HG03342 (cell line): ENCODE results near the gene ADAMTS14.
"Not testable (repeated sequence)": the region's sequence is repeated elsewhere in the genome, so short reads cannot be mapped to it uniquely, and the experiment has no call there.

ENCODE experiments used
- ATAC-seq: cut with Tn5 transposase; IDR thresholded peaks from one replicate; pipeline ENCODE4 v1.9.1; 2021; ENCODE audit warnings: mild to moderate bottlenecking, moderate library complexity; ENCODE audit not compliant: unreplicated experiment

The ADAMTS14 gene

GRCh38 chr10:70749756-70750155, 77.5 kb downstream of the ADAMTS14 start:
- ATAC-seq: no peak

GRCh38 chr10:70750156-70750703, 77.9 kb downstream of the ADAMTS14 start:
- ATAC-seq: no peak

- no peak for ATAC-seq
These were observed 79.0 kb downstream of the ADAMTS14 start for GRCh38 chr10:70751356-70751755.

DNA sequence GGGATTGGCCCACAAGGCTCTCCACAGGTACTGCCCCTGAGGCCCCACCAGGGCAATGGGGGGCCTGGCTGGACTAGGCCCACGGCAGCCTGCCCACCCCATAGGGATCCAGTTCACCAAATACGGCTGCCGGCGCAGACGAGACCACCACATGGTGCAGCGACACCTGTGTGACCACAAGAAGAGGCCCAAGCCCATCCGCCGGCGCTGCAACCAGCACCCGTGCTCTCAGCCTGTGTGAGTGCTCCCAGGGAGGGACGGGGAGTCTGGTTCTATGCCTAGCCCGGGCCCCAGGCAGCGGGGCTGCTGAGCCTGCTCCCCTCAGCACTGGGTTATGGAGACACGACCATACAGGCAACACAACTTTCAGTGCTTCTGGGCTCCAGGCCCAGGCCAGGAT, 79.7 kb downstream of the ADAMTS14 start:
- ATAC-seq: no peak

GRCh38 chr10:70752571-70752970, 80.3 kb downstream of the ADAMTS14 start:
- no peak for ATAC-seq

- ATAC-seq: no peak
These were observed 80.8 kb downstream of the ADAMTS14 start for GRCh38 chr10:70753026-70753663.

DNA sequence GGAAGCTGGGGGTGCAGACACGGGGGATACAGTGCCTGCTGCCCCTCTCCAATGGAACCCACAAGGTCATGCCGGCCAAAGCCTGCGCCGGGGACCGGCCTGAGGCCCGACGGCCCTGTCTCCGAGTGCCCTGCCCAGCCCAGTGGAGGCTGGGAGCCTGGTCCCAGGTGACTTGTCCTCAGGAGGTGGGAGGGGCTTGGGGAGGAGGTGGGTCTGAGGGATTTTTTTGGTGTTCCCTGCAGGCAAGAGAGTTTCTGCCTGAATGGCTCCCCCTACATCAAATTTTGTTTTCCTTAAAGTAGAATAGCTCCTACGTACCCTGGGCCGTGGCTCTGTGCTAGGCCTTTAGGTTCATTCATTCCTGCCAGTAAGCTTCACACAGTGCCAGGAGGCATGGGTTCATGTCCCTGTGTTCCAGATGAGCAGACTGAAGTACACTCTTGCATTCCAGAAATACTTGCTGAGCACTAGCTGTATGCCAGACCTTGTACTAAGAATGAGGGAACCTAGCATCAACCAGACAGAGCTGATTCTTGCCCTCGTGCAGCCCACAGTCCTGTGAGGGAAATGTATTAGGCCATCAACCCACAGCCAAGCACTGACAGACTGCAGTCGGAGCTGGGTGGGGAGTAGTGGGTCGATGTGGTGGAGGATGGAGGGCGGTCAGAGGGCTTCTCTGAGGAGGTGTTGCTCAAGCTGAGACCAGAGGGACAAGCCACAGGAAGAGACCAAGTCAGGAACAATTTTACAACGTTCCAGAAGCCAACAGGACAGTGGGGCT, 81.7 kb downstream of the ADAMTS14 start:
- no peak for ATAC-seq

DNA sequence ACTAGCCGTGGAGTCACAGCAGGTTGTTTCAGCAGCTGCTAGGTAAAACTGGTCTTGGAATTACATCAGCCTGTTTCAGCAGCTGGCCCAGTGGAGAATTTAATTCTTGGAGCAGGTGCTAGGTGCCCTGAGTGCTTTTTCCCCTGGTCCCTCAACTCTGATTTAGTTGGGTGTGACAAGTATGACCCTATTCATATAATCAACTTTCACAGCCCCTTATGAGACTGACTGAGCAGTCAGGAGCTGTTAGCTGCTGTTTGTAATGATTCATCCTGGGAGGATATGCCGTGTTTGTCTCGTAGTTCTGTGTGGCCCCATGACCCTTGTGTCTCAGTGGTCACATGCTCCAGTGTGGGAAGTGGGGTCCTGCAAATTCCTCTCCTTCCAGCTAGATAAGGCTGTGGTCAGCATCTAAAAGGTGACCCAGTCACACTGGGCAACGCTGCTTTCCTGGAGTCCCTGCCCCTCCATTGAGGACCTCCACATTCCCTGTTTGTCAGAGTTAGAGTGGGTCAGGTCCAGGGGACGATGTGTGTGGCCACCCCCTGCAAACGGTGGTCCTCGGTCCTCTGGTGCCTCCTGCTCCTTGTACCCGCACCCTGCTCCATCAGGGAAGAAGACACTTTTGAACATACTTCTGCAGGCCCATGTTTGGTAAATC, 84.5 kb downstream of the ADAMTS14 start:
- ATAC-seq: no peak

- ATAC-seq: no peak
These were observed 85.5 kb downstream of the ADAMTS14 start for GRCh38 chr10:70757856-70758255.

DNA sequence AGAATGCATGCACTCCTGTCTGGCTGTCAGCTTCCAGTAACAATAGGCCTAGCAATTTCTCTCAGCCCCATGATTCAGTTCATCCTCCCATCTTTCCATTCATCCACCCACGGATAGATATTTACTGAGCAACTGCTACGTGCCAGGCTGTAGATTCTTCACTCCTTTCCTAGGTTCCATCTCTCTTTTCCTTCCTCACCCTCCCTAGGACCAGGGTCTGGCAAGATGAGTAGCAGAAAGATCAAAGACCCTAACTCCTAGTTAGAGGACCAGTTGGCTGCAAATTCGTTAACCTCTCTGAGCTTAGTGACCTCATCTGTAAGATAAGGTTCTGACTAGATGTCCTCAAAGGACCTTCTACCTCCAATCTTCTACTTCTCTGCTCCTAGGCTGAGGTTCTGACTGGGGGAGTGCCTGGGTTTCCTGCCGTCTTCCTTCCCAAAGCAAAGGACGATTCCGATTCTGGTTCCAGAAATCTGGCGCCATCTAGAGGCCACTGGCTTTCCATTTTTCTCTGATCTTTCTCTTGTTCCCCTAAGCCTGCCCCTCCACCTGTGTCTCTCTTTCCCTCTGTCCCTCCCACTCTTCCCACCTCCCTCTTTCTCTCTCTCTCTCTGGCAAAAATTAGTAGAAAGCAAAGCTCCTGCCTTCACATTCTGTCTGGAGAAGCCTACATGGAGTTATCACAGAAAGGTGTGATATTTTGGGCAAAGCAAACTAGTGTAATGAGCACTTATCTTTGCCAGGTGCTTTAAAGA, 86.6 kb downstream of the ADAMTS14 start:
- ATAC-seq: no peak

DNA sequence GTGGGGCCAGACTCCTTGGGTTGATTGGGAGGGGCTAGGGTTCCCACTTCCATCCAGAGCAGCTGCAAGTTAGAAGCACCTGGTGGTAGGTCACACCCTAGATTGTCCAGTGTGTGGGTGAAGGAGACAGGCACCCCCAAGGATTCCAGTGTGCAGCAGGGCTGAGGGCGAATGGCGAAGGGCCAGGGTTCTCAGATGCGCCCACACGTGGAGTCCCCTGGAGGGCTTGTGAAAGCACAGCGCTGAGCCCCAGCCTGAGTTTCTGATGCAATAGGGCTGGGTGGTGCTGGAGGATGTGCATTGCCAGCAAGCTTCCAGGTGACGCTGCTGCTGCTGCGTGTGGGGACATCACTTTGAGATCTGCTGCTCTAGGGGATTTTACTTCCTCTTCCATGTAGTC, 87.5 kb downstream of the ADAMTS14 start:
- ATAC-seq: no peak

- ATAC-seq: no peak
These were observed 88.0 kb downstream of the ADAMTS14 start for GRCh38 chr10:70760271-70760787.

DNA sequence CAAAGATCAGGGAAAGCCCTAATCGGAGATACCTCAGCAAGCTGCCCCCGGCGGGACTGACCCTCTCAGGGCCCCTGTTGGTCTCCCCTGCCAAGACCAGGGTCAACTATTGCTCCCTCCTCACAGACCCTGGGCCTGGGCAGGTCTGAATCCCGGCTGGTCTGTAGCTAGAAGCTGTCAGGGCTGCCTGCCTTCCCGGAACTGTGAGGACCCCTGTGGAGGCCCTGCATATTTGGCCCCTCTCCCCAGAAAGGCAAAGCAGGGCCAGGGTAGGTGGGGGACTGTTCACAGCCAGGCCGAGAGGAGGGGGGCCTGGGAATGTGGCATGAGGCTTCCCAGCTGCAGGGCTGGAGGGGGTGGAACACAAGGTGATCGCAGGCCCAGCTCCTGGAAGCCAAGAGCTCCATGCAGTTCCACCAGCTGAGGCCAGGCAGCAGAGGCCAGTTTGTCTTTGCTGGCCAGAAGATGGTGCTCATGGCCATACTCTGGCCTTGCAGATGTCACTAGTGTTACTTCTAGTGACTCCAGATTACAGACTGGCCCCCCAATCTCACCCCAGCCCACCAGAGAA, 88.8 kb downstream of the ADAMTS14 start:
- ATAC-seq: no peak

GRCh38 chr10:70761727-70762350, 89.5 kb downstream of the ADAMTS14 start:
- ATAC-seq: no peak

GRCh38 chr10:70762441-70763175, 90.3 kb downstream of the ADAMTS14 start:
- no peak for ATAC-seq

DNA sequence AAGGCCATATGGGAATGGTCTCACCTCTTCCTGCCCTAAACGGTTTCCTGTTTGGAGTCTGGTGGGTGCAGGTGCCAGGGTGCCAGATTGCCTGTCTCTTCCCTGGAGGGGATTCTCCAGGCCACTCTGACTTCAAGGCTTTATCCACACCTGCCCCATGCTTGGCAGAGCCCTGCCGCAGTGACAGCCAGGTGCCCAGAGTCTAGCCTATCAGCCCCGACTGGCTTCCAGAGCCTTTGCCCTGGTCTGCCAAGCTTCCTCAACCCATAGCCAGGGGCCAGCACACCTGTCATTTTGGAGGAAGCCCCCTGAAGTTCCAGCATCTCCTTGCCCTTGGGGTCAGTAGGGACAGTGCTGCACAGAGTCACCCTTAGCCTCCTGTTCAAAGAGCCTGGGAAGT, 91.3 kb downstream of the ADAMTS14 start:
- ATAC-seq: no peak

DNA sequence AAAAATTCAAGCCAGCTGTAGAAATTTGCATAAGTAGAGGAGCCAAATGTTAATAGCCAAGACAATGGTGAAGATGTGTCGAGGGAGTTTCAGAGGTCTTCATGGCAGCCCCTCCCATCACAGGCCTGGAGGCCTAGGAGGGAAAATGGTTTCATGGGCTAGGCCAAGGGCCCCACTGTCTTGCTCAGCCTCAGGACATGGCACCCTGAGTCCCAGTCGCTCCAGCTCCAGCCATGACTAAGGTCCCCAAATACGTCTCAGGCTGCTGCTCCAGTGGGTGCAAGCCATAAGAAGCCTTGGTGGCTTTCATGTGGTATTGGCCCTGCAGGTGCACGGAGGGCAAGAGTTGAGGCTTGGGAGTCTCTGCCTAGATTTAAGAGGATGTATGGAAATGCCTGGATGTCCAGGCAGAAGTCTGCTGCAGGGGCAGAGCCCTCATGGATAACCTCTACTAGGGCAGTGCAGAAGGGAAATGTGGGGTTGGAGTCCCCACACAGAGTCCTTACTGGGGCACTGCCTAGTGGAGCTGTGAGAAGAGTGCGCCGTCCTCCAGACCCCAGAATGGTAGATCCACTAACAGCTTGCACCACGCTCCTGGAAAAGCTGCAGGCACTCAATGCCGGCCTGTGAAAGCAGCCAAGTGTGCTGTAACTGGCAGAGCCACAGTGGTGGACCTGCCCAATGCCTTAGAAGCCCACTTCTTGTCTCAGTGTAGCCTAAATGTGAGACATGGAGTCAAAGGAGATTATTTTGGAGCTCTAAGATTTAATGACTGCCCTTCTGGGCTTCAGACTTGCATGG, 93.7 kb downstream of the ADAMTS14 start:
- no peak for ATAC-seq

DNA sequence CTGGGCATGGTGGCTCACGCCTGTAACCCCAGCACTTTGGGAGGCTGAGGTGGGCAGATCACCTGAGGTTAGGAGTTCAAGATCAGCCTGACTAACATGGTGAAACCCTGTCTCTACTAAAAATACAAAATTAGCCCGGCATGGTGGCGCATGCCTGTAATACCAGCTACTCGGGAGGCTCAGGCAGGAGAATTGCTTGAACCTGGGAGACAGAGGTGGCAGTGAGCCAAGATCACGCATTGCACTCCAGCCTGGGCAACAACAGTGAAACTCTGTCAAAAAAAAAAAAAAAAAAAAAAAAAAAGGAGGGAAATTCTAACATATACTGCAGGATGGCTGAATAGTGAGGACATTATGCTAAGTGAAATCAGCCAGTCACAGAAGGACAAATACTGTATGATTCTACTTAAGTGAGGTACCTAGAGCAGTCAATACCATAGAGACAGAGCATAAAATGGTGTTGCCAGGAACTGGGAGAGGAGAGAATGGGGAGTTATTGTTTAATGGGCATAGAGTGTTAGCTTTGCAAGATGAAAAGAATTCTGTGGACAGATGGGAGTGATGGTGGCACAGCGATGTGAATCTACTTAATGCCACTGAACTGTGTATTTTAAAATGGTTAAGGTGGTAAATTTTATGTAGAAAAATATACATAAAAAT, 95.8 kb downstream of the ADAMTS14 start:
- ATAC-seq: not testable (repeated sequence)
